Calu3 (cell line): ENCODE data around the gene RIMBP3C. TPM values are rescaled to one million over a fixed set of nuclear protein-coding genes. Genes with fewer than 3 reads are reported as not detected.
A peak's percentile ranks its signal among the peaks of the same experiment; 100 is the strongest.
"Not testable (repeated sequence)": the region's sequence is repeated elsewhere in the genome, so short reads cannot be mapped to it uniquely, and the experiment has no call there.

ENCODE experiments used
- Bru-seq: library from RNA; stranded (reverse); fragments of 400-500 nt; gene quantifications from one replicate; lab custom pipeline; 2021; lab: Mats Ljungman, UMichigan
- BruChase-seq, 2 experiments: library from RNA; stranded (reverse); fragments of 400-500 nt; gene quantifications; one replicate each; lab custom pipeline; 2021; lab: Mats Ljungman, UMichigan
- BruUV-seq: library from RNA; stranded (reverse); fragments of 400-500 nt; replicated peaks from 2 replicates; lab custom pipeline; 2021; lab: Mats Ljungman, UMichigan
- CTCF ChIA-PET: fragments of 300-600 bp; sonication (Branson Sonifier 250); formaldehyde crosslinking; loops from one replicate; lab custom pipeline; 2022; ENCODE audit warnings: antibody characterized with exemption; lab: Charles Lee
- DNase-seq: peaks from one replicate; pipeline ENCODE4 v3.0.0; 2022
- H3K27ac Mint-ChIP-seq: one replicate; pipeline ENCODE4 v1.8.0; 2022; ENCODE audit warnings: mixed read lengths; ENCODE audit not compliant: unreplicated experiment
- H3K27me3 Mint-ChIP-seq: one replicate; pipeline ENCODE4 v1.8.0; 2022; ENCODE audit warnings: mixed read lengths; ENCODE audit not compliant: unreplicated experiment
- H3K36me3 Mint-ChIP-seq: one replicate; pipeline ENCODE4 v1.8.0; 2022; ENCODE audit warnings: mild to moderate bottlenecking, moderate library complexity, mixed read lengths; ENCODE audit not compliant: insufficient read depth, unreplicated experiment
- H3K4me1 Mint-ChIP-seq: one replicate; pipeline ENCODE4 v1.8.0; 2022; ENCODE audit warnings: mild to moderate bottlenecking, low read depth, mixed read lengths; ENCODE audit not compliant: unreplicated experiment
- H3K4me3 Mint-ChIP-seq: one replicate; pipeline ENCODE4 v1.8.0; 2022; ENCODE audit warnings: mild to moderate bottlenecking, low read depth, moderate library complexity, mixed read lengths; ENCODE audit not compliant: unreplicated experiment
- H3K9me3 Mint-ChIP-seq: one replicate; pipeline ENCODE4 v1.8.0; 2022; ENCODE audit warnings: low read depth, mixed read lengths; ENCODE audit not compliant: unreplicated experiment
- intact Hi-C: fragments of 100-400 bp; cut with micrococcal nuclease; formaldehyde crosslinking; loops from one replicate; pipeline ENCODE4 v1.10.0; 2022; ENCODE audit not compliant: unreplicated experiment
- long read RNA-seq: library from polyadenylated mRNA; stranded (forward); transcript quantifications from one replicate; pipeline ENCODE4 v2.0.0, GENCODE V29; 2022
- total RNA-seq: library from RNA; stranded (reverse); gene quantifications from 2 replicates; pipeline ENCODE4 v1.2.3, GENCODE V29; 2022
- TF ChIP-seq, protein P1 (sequence below): fragments of 200-600 bp; IDR thresholded peaks from one replicate; pipeline ENCODE4 v1.8.0; 2022; ENCODE audit warnings: antibody characterized with exemption; ENCODE audit not compliant: unreplicated experiment

The RIMBP3C gene
- total RNA-seq: 0.17 TPM in 1 of 2 replicates, not detected in the other
- Bru-seq, nascent RNA: not detected
- BruChase-seq, experiment 1, labeled RNA remaining after a 6-hour chase: not detected
- BruChase-seq, experiment 2, labeled RNA remaining after a 2-hour chase: not detected
- long read RNA-seq: 0 reads

DNA sequence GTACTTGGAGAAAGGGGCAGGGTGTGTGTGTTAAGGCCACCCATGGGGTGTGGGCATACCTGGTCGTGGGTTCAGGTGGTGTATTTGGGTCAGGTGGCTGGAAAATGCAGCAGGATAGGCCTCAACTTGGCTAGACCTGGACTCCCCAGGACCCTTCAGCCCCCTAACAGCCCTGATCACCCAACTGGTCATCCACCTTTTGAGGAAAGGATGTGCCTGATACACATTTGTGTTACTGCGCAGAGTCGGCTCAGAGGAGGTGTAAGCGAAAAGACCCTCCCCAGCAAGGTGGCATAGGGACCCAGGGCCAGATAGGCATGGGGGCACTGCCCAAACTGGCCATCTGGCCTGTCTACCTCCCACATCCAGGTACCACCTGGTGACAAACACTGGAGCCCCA lies at the start of gene RIMBP3C:
Gene RIMBP3C (minus strand): TSS at position 101 of the 400 bp plus-strand sequence. CDS start 485 bp downstream, outside the sequence.
- H3K4me1 Mint-ChIP-seq, H3K9me3 Mint-ChIP-seq, intact Hi-C loops, DNase-seq, H3K27ac Mint-ChIP-seq, CTCF ChIA-PET, H3K4me3 Mint-ChIP-seq, BruUV-seq, H3K36me3 Mint-ChIP-seq, H3K27me3 Mint-ChIP-seq: not testable (repeated sequence)

- CTCF ChIA-PET: interaction anchor here (0.7 kb wide), 1 partner anchor 563 kb away, joined by 3 read pairs; no protein-coding TSS in a partner anchor
- peaks cover 11% of the 10 kb centered on the region for H3K4me1 Mint-ChIP-seq
- intact Hi-C loops: no loop called here
- no peaks in the 10 kb centered on the region for H3K27me3 Mint-ChIP-seq
- no peak overlapping the region for H3K4me3 Mint-ChIP-seq
- TF ChIP-seq, protein P1, sequence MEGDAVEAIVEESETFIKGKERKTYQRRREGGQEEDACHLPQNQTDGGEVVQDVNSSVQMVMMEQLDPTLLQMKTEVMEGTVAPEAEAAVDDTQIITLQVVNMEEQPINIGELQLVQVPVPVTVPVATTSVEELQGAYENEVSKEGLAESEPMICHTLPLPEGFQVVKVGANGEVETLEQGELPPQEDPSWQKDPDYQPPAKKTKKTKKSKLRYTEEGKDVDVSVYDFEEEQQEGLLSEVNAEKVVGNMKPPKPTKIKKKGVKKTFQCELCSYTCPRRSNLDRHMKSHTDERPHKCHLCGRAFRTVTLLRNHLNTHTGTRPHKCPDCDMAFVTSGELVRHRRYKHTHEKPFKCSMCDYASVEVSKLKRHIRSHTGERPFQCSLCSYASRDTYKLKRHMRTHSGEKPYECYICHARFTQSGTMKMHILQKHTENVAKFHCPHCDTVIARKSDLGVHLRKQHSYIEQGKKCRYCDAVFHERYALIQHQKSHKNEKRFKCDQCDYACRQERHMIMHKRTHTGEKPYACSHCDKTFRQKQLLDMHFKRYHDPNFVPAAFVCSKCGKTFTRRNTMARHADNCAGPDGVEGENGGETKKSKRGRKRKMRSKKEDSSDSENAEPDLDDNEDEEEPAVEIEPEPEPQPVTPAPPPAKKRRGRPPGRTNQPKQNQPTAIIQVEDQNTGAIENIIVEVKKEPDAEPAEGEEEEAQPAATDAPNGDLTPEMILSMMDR: no peak
- BruUV-seq: no TSS peak
- DNase-seq: no peak
- peaks cover 50% of the 10 kb centered on the region for H3K36me3 Mint-ChIP-seq
- H3K27ac Mint-ChIP-seq: peak overlapping the region; percentile 3
- H3K9me3 Mint-ChIP-seq: no peaks in the 10 kb centered on the region
These were observed 48.0 kb upstream of the RIMBP3C start for GRCh38 chr22:21599053-21599893.

- no peak for DNase-seq
- no peak overlapping the region for H3K27ac Mint-ChIP-seq
- no TSS peak for BruUV-seq
- TF ChIP-seq, protein P1: no peak
- peaks cover 21% of the 10 kb centered on the region for H3K4me1 Mint-ChIP-seq
- no peak overlapping the region for H3K4me3 Mint-ChIP-seq
- H3K27me3 Mint-ChIP-seq: no peaks in the 10 kb centered on the region
- intact Hi-C loops: no loop called here
- H3K9me3 Mint-ChIP-seq: no peaks in the 10 kb centered on the region
- CTCF ChIA-PET: no interaction called here
- peaks cover 55% of the 10 kb centered on the region for H3K36me3 Mint-ChIP-seq
These were observed 47.0 kb upstream of the RIMBP3C start for GRCh38 chr22:21598302-21598701.

DNA sequence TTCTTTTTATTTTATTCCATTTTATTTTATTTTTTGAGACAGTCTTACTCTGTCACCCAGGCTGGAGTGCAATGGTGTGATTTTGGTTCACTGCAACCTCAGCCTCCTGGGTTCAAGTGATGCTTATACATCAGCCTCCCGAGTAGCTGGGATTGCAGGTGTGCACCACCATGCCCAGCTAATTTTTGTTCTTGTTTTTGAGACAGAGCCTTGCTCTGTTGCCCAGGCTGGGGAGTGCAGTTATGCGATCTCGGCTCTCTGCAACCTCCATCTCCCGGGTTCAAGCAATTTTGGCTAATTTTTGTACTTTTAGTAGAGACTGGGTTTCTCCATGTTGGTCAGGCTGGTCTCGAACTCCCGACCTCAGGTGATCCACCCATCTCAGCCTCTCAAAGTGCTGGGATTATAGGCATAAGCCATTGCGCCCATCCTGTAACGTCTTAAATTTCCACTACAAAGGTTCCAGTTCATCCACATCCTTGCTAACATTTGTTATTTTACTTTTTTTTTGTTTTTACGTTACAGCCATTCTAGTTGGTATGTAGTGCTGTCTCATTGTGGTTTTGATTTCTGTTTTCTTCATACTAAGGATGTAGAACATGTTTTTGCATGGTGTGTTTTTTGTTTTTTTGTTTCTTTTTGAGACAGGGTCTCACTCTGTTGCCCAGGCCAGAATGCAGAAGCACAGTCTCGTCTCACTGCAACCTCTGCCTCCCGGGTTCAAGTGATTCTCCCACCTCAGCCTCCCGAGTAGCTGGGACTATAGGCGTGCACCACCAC lies 45.3 kb upstream of the RIMBP3C start:
- peaks cover 52% of the 10 kb centered on the region for H3K36me3 Mint-ChIP-seq
- DNase-seq, CTCF ChIA-PET, H3K27ac Mint-ChIP-seq, BruUV-seq, intact Hi-C loops, H3K27me3 Mint-ChIP-seq, H3K9me3 Mint-ChIP-seq, H3K4me3 Mint-ChIP-seq: not testable (repeated sequence)
- peaks cover 28% of the 10 kb centered on the region for H3K4me1 Mint-ChIP-seq

DNA sequence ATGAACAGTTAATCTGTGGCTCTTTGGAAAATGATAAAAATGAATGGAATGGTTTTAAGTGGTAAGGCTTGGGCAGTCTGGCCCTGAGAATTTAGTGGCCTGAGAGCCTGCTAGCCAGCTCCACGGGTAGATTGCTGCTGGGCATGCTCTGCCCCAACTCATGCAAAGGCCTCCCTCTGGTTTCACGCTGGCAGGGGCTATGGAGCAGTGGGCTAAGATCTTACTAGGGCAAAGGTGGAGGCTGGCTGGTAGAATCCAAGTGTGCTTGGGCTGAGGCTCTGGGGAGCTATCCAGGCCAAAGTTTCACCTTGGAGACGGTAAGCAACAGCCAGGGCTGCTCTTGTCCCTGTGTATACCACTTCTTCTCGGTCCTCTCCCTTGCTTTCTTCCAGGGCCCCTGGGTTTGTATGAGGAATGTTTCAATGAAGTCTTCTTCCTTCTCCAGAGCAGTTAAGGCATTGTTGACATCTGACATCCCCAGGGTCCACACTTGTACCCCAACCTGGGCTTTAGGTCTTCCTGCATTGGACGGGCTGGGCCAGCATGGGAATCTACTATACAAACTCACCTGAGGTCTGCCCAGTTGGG lies 43.7 kb upstream of the RIMBP3C start:
- peaks cover 62% of the 10 kb centered on the region for H3K36me3 Mint-ChIP-seq
- peaks cover 44% of the 10 kb centered on the region for H3K4me1 Mint-ChIP-seq
- no peak for DNase-seq
- CTCF ChIA-PET: no interaction called here
- H3K27ac Mint-ChIP-seq: no peak overlapping the region
- H3K27me3 Mint-ChIP-seq: no peaks in the 10 kb centered on the region
- no peak overlapping the region for H3K4me3 Mint-ChIP-seq
- intact Hi-C loops: no loop called here
- H3K9me3 Mint-ChIP-seq: no peaks in the 10 kb centered on the region
- no TSS peak for BruUV-seq
- TF ChIP-seq, protein P1: no peak
